HG02981 (cell line): ENCODE results near the gene TMC7.

Source experiments
- ATAC-seq: cut with Tn5 transposase; IDR thresholded peaks from one replicate; pipeline ENCODE4 v1.9.1; 2021; ENCODE audit warnings: mild to moderate bottlenecking, moderate library complexity; ENCODE audit not compliant: unreplicated experiment

The TMC7 gene

GRCh38 chr16:19086322-19087199, 102.8 kb downstream of the TMC7 start:
- peak; percentile 88 for ATAC-seq

- ATAC-seq, result no peak
These were observed 104.7 kb downstream of the TMC7 start for GRCh38 chr16:19088341-19088916.

GRCh38 chr16:19089410-19089955, 105.7 kb downstream of the TMC7 start:
- ATAC-seq, result no peak

- no peak for ATAC-seq
These were observed 107.2 kb downstream of the TMC7 start for GRCh38 chr16:19090916-19091315.

GRCh38 chr16:19092653-19093410, 109.1 kb downstream of the TMC7 start:
- no peak for ATAC-seq

- no peak for ATAC-seq
These were observed 110.2 kb downstream of the TMC7 start for GRCh38 chr16:19093631-19094541.

GRCh38 chr16:19094542-19095365, 111.0 kb downstream of the TMC7 start:
- ATAC-seq, result no peak

GRCh38 chr16:19095654-19096053, 111.9 kb downstream of the TMC7 start:
- ATAC-seq, result no peak

- no peak for ATAC-seq
These were observed 114.4 kb downstream of the TMC7 start for GRCh38 chr16:19098173-19098572.

- ATAC-seq, result no peak
These were observed 118.6 kb downstream of the TMC7 start for GRCh38 chr16:19102187-19102872.

GRCh38 chr16:19104607-19105006, 120.9 kb downstream of the TMC7 start:
- ATAC-seq, result no peak

GRCh38 chr16:19105131-19105530, 121.4 kb downstream of the TMC7 start:
- ATAC-seq, result no peak

- ATAC-seq, result no peak
These were observed 122.3 kb downstream of the TMC7 start for GRCh38 chr16:19105891-19106624.

- ATAC-seq, result no peak
These were observed 122.9 kb downstream of the TMC7 start for GRCh38 chr16:19106625-19107020.

- no peak for ATAC-seq
These were observed 124.9 kb downstream of the TMC7 start for GRCh38 chr16:19108409-19109287.

- no peak for ATAC-seq
These were observed 125.5 kb downstream of the TMC7 start for GRCh38 chr16:19109288-19109664.
